Measurements from ENCODE around the gene MT3. TPM values are rescaled to one million over a fixed set of nuclear protein-coding genes. Genes with fewer than 3 reads are reported as not detected.

MT3 gene
- total and polyA plus RNA-seq, 2 of the 8 experiments (the other 6 are each of a cell fraction or from before 2014, with no cell fraction given), result 0.17 TPM; not detected in 1

GRCh38 chr16:56569971-56570370, 19.4 kb upstream of the MT3 start:
- H3K79me2 ChIP-seq (ENCODE audit: control insufficient read depth in 1 of 2, insufficient read depth in 2 of 2, low read length in 2 of 2), result no peaks in the 10 kb centered on the region
- no peak overlapping the region for H4K8ac ChIP-seq (ENCODE audit: extremely low read depth, insufficient read depth, low read length)
- H2BK120ac ChIP-seq (replicated peaks; ENCODE audit: low read depth, low read length), result no peak overlapping the region
- TF ChIP-seq HDAC2 (IDR thresholded peaks at IDR 0.05; ENCODE audit: borderline replicate concordance in 1 of 2, low read depth in 2 of 2, low read length in 2 of 2) (no peak), YY1 (IDR thresholded peaks at IDR 0.05; ENCODE audit: low read depth, low read length) (no peak)
- H3K27ac ChIP-seq (ENCODE audit: low read depth, low read length), result no peak overlapping the region
- peaks cover 0 to 2% (median under 1%) of the 10 kb centered on the region in 4 experiments; a peak in 2 of 7 replicates for H3K27me3 ChIP-seq (replicated peaks in 1 of 4; ENCODE audit: control insufficient read depth in 3 of 4, extremely low read depth in 1 of 4, insufficient read depth in 3 of 4, low read length in 3 of 4)
- H3K9ac ChIP-seq (replicated peaks in 1 of 4; ENCODE audit: extremely low read depth in 1 of 4, low read depth in 3 of 4, low read length in 3 of 4), result no peak overlapping the region
- no peak for FAIRE-seq
- ChIA-PET POLR2A (ENCODE audit: partially characterized antibody) (interaction anchor here (0.6 to 1.6 kb wide), 4 partner anchors 22 to 218 kb away, joined by 3 to 7 read pairs (median 3); partner anchors contain the start of gene NUDT21), CTCF (ENCODE audit: partially characterized antibody) (interaction anchor here (0.8 to 1.4 kb wide), 6 partner anchors 18 to 292 kb away, joined by 3 to 6 read pairs (median 4); no protein-coding TSS in a partner anchor)
- no peak overlapping the region for H4K5ac ChIP-seq (ENCODE audit: insufficient read length, low read depth, low read length)
- H2BK12ac ChIP-seq (ENCODE audit: low read depth, low read length), result no peak overlapping the region
- no peak overlapping the region for H3K4me2 ChIP-seq (ENCODE audit: insufficient read depth in 1 of 2, low read depth in 2 of 2, low read length in 2 of 2)
- no peak overlapping the region for H3K4ac ChIP-seq (replicated peaks; ENCODE audit: insufficient read length, low read depth, low read length)
- no peak overlapping the region for H3K56ac ChIP-seq (replicated peaks; ENCODE audit: insufficient read length, low read depth, low read length)
- H3K4me1 ChIP-seq (replicated peaks in 1 of 4; ENCODE audit: control insufficient read depth in 3 of 4, insufficient read depth in 4 of 4, low read length in 3 of 4), result no peaks in the 10 kb centered on the region
- H2BK15ac ChIP-seq (ENCODE audit: low read length), result no peak overlapping the region
- no peak overlapping the region for H2BK5ac ChIP-seq (ENCODE audit: low read depth, low read length)
- no peak overlapping the region for H3K23ac ChIP-seq (ENCODE audit: insufficient read length)
- no peak overlapping the region for H3K18ac ChIP-seq (ENCODE audit: extremely low read depth, low read length)
- H3K23me2 ChIP-seq (ENCODE audit: low read depth, low read length), result no peaks in the 10 kb centered on the region; the same call in 1 of the 2 replicates
- no peak overlapping the region for H2AFZ ChIP-seq (ENCODE audit: low read length)
- H3K36me3 ChIP-seq (ENCODE audit: control insufficient read depth in 2 of 4, insufficient read depth in 4 of 4, low read length in 3 of 4), result no peaks in the 10 kb centered on the region
- no peak overlapping the region for H4K91ac ChIP-seq (replicated peaks; ENCODE audit: insufficient read length, low read length)
- no peaks in the 10 kb centered on the region for H4K20me1 ChIP-seq (replicated peaks in 1 of 2; ENCODE audit: control insufficient read depth in 1 of 2, insufficient read depth in 2 of 2, low read length in 2 of 2)
- 78% methylated on average over 1 of the region's 1 CpG; no CpG with 5 or more reads in 1 of the 2 experiments for WGBS, 2 experiments (ENCODE audit: extremely low coverage in 1 of 2, insufficient coverage in 1 of 2, insufficient read length in 1 of 2, insufficient replicate concordance in 2 of 2, low coverage in 1 of 2, low lambda C conversion rate in 2 of 2, missing lambda C conversion rate in 1 of 2)
- H2AK5ac ChIP-seq (ENCODE audit: low read depth, low read length), result no peak overlapping the region
- no peak overlapping the region for H3K4me3 ChIP-seq (ENCODE audit: extremely low read depth in 1 of 4, insufficient read depth in 2 of 4, low read depth in 3 of 4, low read length in 4 of 4)
- DNase-seq (ENCODE audit: low read depth in 1 of 2, low spot score in 2 of 2), result no peak
- H2BK20ac ChIP-seq (ENCODE audit: low read length), result no peak overlapping the region
- no peak overlapping the region for H3K14ac ChIP-seq (ENCODE audit: insufficient read length)
- H3K79me1 ChIP-seq (ENCODE audit: low read depth, low read length), result no peaks in the 10 kb centered on the region
- H3K9me3 ChIP-seq (ENCODE audit: insufficient read depth in 2 of 2, low read depth in 1 of 2, low read length in 1 of 2), result no peaks in the 10 kb centered on the region

Measured in H1 (cell line).